ENCODE results near the gene PVALEF.

PVALEF gene

GRCh38 chr17:81165246-81166032 lies at the start of gene PVALEF:
PVALEF (plus strand) TSS chr17:81165507; CDS start chr17:81181227, 15,720 bp downstream.
- DNase-seq (ENCODE audit: low spot score), result no peak
- no peak for TF ChIP-seq CTCF (IDR thresholded peaks at IDR 0.05; ENCODE audit: extremely low read depth, missing control alignments)

GRCh38 chr17:81115749-81116464 lies 49.4 kb upstream of the PVALEF start:
- no peak for TF ChIP-seq CTCF (IDR thresholded peaks at IDR 0.05; ENCODE audit: extremely low read depth, missing control alignments)
- DNase-seq (ENCODE audit: low spot score), result no peak

GRCh38 chr17:81116704-81117103 lies 48.6 kb upstream of the PVALEF start:
- TF ChIP-seq CTCF (IDR thresholded peaks at IDR 0.05; ENCODE audit: extremely low read depth, missing control alignments), result no peak
- DNase-seq (ENCODE audit: low spot score), result no peak

GRCh38 chr17:81117672-81118198 lies 47.6 kb upstream of the PVALEF start:
- no peak for DNase-seq (ENCODE audit: low spot score)
- no peak for TF ChIP-seq CTCF (IDR thresholded peaks at IDR 0.05; ENCODE audit: extremely low read depth, missing control alignments)

GRCh38 chr17:81118308-81119221 lies 46.7 kb upstream of the PVALEF start:
- no peak for TF ChIP-seq CTCF (IDR thresholded peaks at IDR 0.05; ENCODE audit: extremely low read depth, missing control alignments)
- no peak for DNase-seq (ENCODE audit: low spot score)

- TF ChIP-seq CTCF (IDR thresholded peaks at IDR 0.05; ENCODE audit: extremely low read depth, missing control alignments), result no peak
- DNase-seq (ENCODE audit: low spot score), result peak; percentile 91
Measured at GRCh38 chr17:81119223-81120148, 45.8 kb upstream of the PVALEF start.
